PC-3 (cell line): ENCODE data around the gene PLPP1. TPM values are rescaled to one million over a fixed set of nuclear protein-coding genes. Genes with fewer than 3 reads are reported as not detected.

ENCODE experiments used
- ATAC-seq: fragments of 200-7000 bp; cut with Tn5 transposase; 2 replicates; pipeline ENCODE4 v1.9.1; 2020; ENCODE audit warnings: mild to moderate bottlenecking, moderate library complexity
- BruUV-seq: library from RNA; stranded (reverse); fragments of 400-500 nt; replicated peaks from 2 replicates; lab custom pipeline; 2021; lab: Mats Ljungman, UMichigan
- CTCF ChIA-PET: fragments of 300-600 bp; sonication (Branson Sonifier 250); formaldehyde crosslinking; loops from one replicate; lab custom pipeline; 2022; ENCODE audit warnings: antibody characterized with exemption; lab: Charles Lee
- POLR2A ChIA-PET: fragments of 300-600 bp; sonication (Branson Sonifier 250); formaldehyde crosslinking; loops from one replicate; lab custom pipeline; 2022; ENCODE audit warnings: antibody characterized with exemption; ENCODE audit not compliant: unreplicated experiment; lab: Charles Lee
- DNase-seq: peaks from one replicate; pipeline ENCODE4 v3.0.0-alpha.2; 2015
- H2AFZ ChIP-seq: fragments of 300-600 bp; sonication (generic); 2 replicates; pipeline ENCODE4 v1.6.0; 2016; ENCODE audit warnings: antibody characterized with exemption, low read length
- H3F3A ChIP-seq: fragments of 300-600 bp; sonication (generic); one replicate; pipeline ENCODE4 v1.6.0; 2017; ENCODE audit warnings: antibody characterized with exemption, low read length, control low read depth, mild to moderate bottlenecking; ENCODE audit not compliant: unreplicated experiment
- H3K27ac ChIP-seq: fragments of 300-600 bp; sonication (generic); 2 replicates; pipeline ENCODE4 v1.5.1; 2016; ENCODE audit warnings: mild to moderate bottlenecking, low read length
- H3K27me3 ChIP-seq: fragments of 300-600 bp; sonication (generic); 2 replicates; pipeline ENCODE4 v1.6.1; 2016; ENCODE audit warnings: low read length, mixed read lengths
- H3K36me3 ChIP-seq: fragments of 300-600 bp; sonication (generic); 2 replicates; pipeline ENCODE4 v1.6.1; 2016; ENCODE audit warnings: low read depth, mixed run types, low read length, mixed read lengths
- H3K4me1 ChIP-seq: fragments of 300-600 bp; sonication (generic); 2 replicates; pipeline ENCODE4 v1.5.1; 2016; ENCODE audit warnings: low read length; ENCODE audit not compliant: insufficient read depth
- H3K4me2 ChIP-seq: fragments of 300-600 bp; sonication (generic); 2 replicates; pipeline ENCODE4 v1.6.0; 2016; ENCODE audit warnings: low read length
- H3K4me3 ChIP-seq: fragments of 300-600 bp; sonication (generic); 2 replicates; pipeline ENCODE4 v1.5.1; 2016; ENCODE audit warnings: mild to moderate bottlenecking, low read length, mixed read lengths
- H3K79me2 ChIP-seq: fragments of 300-600 bp; sonication (generic); 2 replicates; pipeline ENCODE4 v1.6.1; 2017; ENCODE audit warnings: low read length, mixed read lengths
- H3K9ac ChIP-seq: fragments of 300-600 bp; sonication (generic); 2 replicates; pipeline ENCODE4 v1.6.0; 2016; ENCODE audit warnings: mild to moderate bottlenecking, low read length
- H3K9me2 ChIP-seq: fragments of 300-600 bp; sonication (generic); replicated peaks from 2 replicates; pipeline ENCODE4 v1.6.1; 2016; ENCODE audit warnings: mixed run types, low read length, mixed read lengths
- H3K9me3 ChIP-seq: fragments of 300-600 bp; sonication (generic); 2 replicates; pipeline ENCODE4 v1.6.1; 2016; ENCODE audit warnings: low read length, mixed read lengths
- H4K20me1 ChIP-seq: fragments of 300-600 bp; sonication (generic); 2 replicates; pipeline ENCODE4 v1.6.1; 2016; ENCODE audit warnings: low read length, mixed read lengths
- CTCF ChIP-seq: fragments of 300-600 bp; sonication (generic); conservative IDR thresholded peaks from 2 replicates; pipeline ENCODE4 v1.5.1; 2017; ENCODE audit warnings: antibody characterized with exemption, low read depth, mild to moderate bottlenecking, low read length
- EZH2 ChIP-seq: fragments of 300-600 bp; sonication (generic); IDR thresholded peaks from one replicate; pipeline ENCODE4 v1.6.1; 2017; ENCODE audit warnings: antibody characterized with exemption, mild to moderate bottlenecking, low read length; ENCODE audit not compliant: unreplicated experiment
- EZH2phosphoT487 ChIP-seq: fragments of 300-600 bp; sonication (generic); IDR thresholded peaks from 2 replicates; pipeline ENCODE4 v1.6.1; 2018; ENCODE audit warnings: mild to moderate bottlenecking, antibody characterized with exemption, low read length, borderline replicate concordance
- intact Hi-C: fragments of 100-400 bp; cut with micrococcal nuclease; formaldehyde crosslinking; loops from 2 replicates; pipeline ENCODE4 v1.9.0; 2023
- total RNA-seq: library from RNA; depleted of rRNA; stranded (reverse); fragments of >200 nt; gene quantifications from 2 replicates; pipeline ENCODE4 v1.2.3, GENCODE V29; 2014

PLPP1 gene
- total RNA-seq, 1 experiment from 2014 or later = 16.2 TPM

GRCh38 chr5:55498457-55498856, 36.3 kb downstream of the PLPP1 start:
- no TSS peak for BruUV-seq
- H3K79me2 ChIP-seq = no peaks in the 10 kb centered on the region
- H3K4me2 ChIP-seq = no peak overlapping the region
- no peaks in the 10 kb centered on the region for H3K36me3 ChIP-seq
- no peak overlapping the region for H3K9ac ChIP-seq
- no peaks in the 10 kb centered on the region for H3K9me3 ChIP-seq
- DNase-seq (no peak), ATAC-seq (no peak)
- no peaks in the 10 kb centered on the region for H3K27me3 ChIP-seq
- TF ChIP-seq EZH2 (no peak), EZH2phosphoT487 (no peak), CTCF (no peak)
- intact Hi-C loops = no loop called here
- no peak overlapping the region for H3K27ac ChIP-seq
- H3K9me2 ChIP-seq = no peaks in the 10 kb centered on the region
- CTCF ChIA-PET = no interaction called here
- H2AFZ ChIP-seq = no peak overlapping the region
- H3K4me1 ChIP-seq = no peaks in the 10 kb centered on the region
- H3F3A ChIP-seq = no peaks in the 10 kb centered on the region
- no peak overlapping the region for H3K4me3 ChIP-seq
- POLR2A ChIA-PET = no interaction called here
- H4K20me1 ChIP-seq = no peaks in the 10 kb centered on the region

- Histone ChIP-seq H3K9ac (no peak overlapping the region), H3K27ac (no peak overlapping the region), H3K27me3 (no peaks in the 10 kb centered on the region), H3K9me2 (no peaks in the 10 kb centered on the region), H3F3A (no peaks in the 10 kb centered on the region), H3K79me2 (no peaks in the 10 kb centered on the region), H2AFZ (no peak overlapping the region), H3K36me3 (no peaks in the 10 kb centered on the region), H3K4me1 (no peaks in the 10 kb centered on the region), H3K4me2 (no peak overlapping the region), H3K4me3 (no peak overlapping the region), H4K20me1 (no peaks in the 10 kb centered on the region), H3K9me3 (no peaks in the 10 kb centered on the region)
- POLR2A ChIA-PET = no interaction called here
- intact Hi-C loops = no loop called here
- TF ChIP-seq EZH2phosphoT487 (no peak), CTCF (no peak), EZH2 (no peak)
- ATAC-seq (no peak), DNase-seq (no peak)
- CTCF ChIA-PET = no interaction called here
- BruUV-seq = no TSS peak
Measured at GRCh38 chr5:55497712-55498111, 37.1 kb downstream of the PLPP1 start.

- ChIA-PET POLR2A (interaction anchor here (0.6 kb wide), 1 partner anchor 20 kb away, joined by 6 read pairs; no protein-coding TSS in a partner anchor), CTCF (interaction anchor here (0.6 kb wide), 1 partner anchor 193 kb away, joined by 5 read pairs; no protein-coding TSS in a partner anchor)
- no peak for ATAC-seq
- H3K27me3 ChIP-seq = no peaks in the 10 kb centered on the region
- no peaks in the 10 kb centered on the region for H4K20me1 ChIP-seq
- no peak overlapping the region for H3K27ac ChIP-seq
- H2AFZ ChIP-seq = no peak overlapping the region
- no peaks in the 10 kb centered on the region for H3K79me2 ChIP-seq
- no peaks in the 10 kb centered on the region for H3K4me1 ChIP-seq
- no peaks in the 10 kb centered on the region for H3K9me2 ChIP-seq
- DNase-seq = no peak
- H3K4me2 ChIP-seq = no peak overlapping the region
- intact Hi-C loops = no loop called here
- H3F3A ChIP-seq = no peaks in the 10 kb centered on the region
- H3K9me3 ChIP-seq = no peaks in the 10 kb centered on the region
- BruUV-seq = no TSS peak
- H3K36me3 ChIP-seq = no peaks in the 10 kb centered on the region
- H3K4me3 ChIP-seq = no peak overlapping the region
- TF ChIP-seq CTCF = no peak
- no peak for TF ChIP-seq EZH2phosphoT487
- TF ChIP-seq EZH2 = no peak
- H3K9ac ChIP-seq = no peak overlapping the region
Measured at GRCh38 chr5:55495216-55495615, 39.5 kb downstream of the PLPP1 start.
